AG08395 (cell line): Measurements from ENCODE around the gene NBPF3.
A peak's percentile ranks its signal among the peaks of the same experiment; 100 is the strongest.
"Not testable (repeated sequence)": the region's sequence is repeated elsewhere in the genome, so short reads cannot be mapped to it uniquely, and the experiment has no call there.

Experiments used
- DNase-seq: peaks from one replicate; pipeline ENCODE4 v3.0.0; 2012; ENCODE audit warnings: mixed read lengths, low spot score

Gene NBPF3, protein sequence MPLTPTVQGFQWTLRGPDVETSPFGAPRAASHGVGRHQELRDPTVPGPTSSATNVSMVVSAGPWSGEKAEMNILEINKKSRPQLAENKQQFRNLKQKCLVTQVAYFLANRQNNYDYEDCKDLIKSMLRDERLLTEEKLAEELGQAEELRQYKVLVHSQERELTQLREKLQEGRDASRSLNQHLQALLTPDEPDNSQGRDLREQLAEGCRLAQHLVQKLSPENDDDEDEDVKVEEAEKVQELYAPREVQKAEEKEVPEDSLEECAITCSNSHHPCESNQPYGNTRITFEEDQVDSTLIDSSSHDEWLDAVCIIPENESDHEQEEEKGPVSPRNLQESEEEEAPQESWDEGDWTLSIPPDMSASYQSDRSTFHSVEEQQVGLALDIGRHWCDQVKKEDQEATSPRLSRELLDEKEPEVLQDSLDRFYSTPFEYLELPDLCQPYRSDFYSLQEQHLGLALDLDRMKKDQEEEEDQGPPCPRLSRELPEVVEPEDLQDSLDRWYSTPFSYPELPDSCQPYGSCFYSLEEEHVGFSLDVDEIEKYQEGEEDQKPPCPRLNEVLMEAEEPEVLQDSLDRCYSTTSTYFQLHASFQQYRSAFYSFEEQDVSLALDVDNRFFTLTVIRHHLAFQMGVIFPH

DNA sequence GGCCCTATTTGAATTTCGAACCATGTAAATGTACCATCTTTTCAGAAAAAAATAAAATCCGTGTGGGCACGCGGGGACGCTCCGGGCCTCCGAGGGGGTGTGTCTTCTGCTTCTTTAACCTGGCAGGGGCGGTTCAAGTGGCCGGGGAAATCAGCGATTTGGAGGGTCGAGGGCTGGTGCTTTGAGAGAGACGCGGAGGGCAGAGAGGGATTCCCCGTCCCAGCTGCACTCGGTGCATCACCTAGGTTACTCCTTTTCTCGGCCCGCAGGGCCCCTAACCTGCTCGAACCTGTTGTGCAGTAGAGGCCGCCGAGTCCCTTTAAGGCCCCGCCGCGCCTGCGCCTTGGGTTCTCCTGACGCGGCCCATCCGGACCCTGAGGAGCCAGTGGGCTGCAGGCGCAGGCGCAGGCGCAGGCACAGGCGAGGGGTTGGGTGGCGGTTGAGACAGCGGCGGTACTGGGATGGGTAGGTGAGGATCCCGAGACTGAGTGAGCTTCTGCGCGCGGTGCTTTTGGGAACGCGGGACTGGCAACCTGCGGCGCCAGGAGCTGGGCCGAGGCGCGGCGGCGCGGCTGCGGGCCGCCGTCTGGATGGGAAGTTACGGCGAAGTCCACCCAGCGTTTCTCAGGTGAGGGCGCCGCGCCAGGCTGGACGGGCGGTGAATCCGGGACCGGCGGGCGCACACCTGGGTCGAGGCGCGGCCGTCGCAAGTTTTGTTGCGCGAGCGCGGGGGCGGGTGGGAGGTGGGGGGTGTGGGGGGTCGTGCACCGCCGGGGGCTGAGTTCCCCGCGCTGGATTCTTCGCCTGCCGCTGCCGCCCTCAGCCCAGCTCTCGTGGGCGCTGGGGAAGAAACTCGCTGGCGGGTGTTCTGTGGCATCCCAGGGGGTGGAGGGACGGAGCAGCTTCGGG, at the start of gene NBPF3:
Gene NBPF3, plus strand, starts transcription at position 417 of the 909 bp plus-strand sequence. CDS start 4,950 bp downstream, outside the sequence.
- DNase-seq: peak; percentile 91

DNA sequence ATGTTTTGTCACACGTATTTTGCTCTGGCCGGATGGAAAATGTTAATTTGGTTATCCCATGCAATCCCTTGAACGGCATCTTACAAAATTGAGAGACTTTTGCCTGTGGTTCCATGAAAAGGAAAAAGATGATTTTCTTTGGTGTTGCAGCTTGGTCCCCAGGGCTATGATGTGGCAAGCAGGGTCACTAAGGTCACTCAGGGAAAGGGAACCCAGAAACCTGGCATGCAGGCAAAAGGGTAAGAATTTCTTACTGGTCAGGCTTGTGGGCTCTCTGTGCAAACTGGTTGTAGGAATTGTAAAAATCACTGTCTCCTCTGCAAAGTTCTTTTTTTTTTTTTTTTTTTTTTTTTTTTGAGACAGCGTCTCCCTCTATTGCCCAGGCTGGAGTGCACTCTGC, 48.4 kb upstream of the NBPF3 start:
- DNase-seq: no peak

DNA sequence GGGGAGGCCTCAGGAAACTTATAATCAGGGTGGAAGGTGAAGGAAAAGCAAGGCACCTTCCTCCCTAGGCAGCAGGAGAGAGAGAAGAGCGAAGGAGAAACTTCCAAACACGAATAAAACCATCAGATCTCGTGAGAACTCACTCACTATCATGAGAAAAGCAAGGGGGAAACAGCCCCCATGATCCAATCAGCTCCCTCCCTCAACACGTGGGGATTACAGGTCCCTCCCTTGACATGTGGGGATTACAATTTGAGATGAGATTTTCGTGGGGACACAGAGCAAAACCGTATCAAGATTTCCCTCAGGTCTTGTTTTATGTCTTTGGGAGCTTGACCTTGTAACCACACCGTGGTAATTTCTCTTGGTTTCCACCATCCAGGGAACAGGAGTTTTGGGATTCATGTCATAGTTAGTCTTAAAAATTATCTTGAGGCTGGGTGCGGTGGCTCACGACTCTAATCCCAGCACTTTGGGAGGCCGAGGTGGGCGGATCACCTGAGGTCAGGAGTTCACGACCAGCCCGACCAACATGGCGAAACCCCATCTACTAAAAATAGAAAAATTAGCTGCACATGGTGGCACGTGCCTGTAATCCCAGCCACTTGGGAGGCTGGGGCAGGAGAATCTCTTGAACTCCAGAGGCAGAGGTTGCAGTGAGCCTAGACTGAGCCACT, 47.2 kb upstream of the NBPF3 start:
- no peak for DNase-seq

DNA sequence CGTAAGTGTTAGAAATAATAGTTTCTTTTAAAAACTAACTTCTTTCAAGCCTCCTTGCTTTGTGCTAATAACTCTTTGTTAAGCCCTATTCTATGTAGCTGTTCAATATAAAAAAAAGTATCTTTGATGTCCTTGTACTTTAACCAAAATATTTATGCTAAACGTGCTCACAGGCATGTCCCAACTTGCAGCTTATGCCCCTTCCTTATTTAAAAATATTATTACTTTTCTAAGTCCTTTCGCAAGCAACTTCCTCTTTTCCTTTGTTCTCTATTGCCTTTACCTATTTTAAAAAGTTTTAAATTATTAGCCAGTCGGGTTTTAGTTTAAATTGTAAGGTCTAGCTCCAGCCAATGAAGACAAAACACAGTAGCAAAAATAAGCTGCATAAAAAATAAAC, 43.4 kb upstream of the NBPF3 start:
- no peak for DNase-seq

DNA sequence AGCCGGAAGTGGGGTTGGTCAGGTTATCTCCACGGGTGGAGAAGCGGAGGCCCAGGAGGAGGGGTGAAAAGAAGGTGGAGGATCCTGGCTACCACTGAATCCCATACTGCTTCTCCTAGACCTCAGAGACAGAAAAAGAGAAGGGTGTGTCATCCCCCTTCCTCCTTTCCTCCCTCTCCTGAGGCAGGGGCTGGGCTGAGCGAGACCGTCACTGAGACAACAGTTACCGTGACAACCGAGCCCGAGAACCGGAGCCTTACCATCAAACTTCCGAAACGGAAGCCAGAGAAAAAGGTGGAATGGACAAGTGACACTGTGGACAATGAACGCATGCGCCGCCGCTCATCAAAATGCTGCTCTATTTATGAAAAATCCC, 42.1 kb upstream of the NBPF3 start:
- DNase-seq: no peak

DNA sequence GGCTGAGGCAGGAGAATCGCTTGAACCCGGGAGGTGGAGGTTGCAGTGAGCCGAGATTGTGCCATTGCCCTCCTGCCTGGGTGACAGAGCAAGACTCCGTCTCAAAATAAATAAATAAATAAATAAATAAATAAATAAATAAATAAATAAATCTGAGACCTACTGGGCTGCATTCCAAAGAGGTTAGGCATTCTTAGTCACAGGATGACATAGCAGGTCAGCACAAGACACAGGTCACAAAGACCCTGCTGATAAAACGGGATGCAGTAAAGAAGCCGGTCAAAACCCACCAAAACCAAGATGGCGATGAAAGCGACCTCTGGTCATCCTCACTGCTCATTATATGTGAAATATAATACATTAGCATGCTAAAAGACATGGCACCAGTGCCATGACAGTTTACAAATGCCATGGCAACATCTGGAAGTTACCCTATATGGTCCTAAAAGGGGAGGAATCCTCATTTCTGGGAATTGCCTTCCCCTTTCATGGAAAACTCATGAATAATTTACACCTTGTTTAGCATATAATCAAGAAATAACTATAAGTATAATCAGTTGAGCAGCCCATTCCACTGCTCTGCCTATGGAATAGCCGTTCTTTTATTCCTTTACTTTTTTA, 38.1 kb upstream of the NBPF3 start:
- not testable (repeated sequence) for DNase-seq

DNA sequence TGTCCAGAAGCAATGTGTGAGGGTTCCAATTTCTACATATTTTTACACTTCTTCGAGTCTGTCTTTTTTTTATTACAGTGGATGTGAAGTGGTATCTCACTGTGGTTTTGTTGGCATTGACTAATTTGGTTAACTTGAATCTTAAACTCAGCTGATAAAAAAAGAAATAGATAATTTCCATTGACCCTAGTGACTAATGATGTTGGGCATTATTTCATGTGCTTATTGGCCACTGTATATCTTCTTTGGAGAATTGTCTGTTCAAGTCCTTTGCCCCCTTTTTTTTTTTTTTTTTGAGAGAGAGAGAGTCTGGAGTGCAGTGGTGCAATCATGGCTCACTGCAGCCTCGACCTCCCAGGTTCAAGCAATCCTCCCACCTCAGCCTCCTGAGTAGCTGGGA, 33.3 kb upstream of the NBPF3 start:
- DNase-seq: no peak

DNA sequence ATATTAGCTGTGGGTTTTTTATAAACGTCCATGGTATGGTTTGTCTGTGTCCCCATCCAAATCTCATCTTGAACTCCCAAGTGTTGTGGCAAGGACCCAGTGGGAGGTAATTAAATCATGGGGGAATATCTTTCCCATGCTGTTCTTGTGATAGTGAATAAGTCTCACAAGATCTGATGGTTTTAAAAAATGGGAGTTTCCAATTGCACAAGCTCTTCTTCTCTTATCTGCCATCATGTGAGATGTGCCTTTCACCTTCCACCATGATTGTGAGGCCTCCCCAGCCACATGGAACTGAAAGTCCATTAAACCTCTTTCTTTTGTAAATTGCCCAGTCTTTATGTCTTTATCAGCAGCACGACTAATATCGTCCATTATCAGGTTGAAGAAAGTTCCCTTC, 30.0 kb upstream of the NBPF3 start:
- DNase-seq: not testable (repeated sequence)

DNA sequence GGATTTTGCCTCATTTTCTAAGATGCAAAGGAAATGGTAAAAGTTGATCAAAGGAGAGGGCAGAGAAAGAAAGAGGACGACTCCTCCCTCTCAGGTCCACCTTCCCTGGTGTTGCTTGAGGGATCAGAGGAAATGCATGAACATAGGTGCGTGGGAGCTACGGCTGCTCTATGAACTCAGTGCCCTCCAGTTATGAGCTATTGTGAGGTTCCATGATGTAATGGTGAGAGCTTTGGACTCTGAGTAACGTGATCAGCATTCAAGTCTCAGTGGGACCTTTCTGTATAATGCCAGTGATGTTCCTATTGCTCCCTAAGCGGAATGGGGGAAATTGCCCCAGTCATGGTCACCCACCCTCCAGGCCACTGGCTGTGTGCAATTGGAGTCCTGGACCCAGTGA, 25.9 kb upstream of the NBPF3 start:
- DNase-seq: no peak

DNA sequence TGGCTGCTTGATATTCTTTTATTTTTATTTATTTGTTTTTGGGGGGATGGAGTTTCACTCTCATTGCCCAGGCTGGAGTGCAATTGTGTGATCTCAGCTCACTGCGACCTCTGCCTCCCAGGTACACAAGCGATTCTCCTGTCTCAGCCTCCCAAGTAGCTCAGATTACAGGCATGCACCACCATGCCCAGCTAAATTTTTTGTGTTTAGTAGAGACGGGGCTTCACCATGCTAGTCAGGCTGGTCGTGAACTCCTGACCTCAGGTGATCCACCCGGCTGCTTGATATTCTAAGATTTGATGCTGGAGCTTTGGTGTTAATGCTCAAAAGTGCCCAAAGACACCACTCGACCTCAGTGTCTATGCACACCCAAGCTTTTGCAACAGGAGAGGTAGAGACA, 19.6 kb upstream of the NBPF3 start:
- not testable (repeated sequence) for DNase-seq

DNA sequence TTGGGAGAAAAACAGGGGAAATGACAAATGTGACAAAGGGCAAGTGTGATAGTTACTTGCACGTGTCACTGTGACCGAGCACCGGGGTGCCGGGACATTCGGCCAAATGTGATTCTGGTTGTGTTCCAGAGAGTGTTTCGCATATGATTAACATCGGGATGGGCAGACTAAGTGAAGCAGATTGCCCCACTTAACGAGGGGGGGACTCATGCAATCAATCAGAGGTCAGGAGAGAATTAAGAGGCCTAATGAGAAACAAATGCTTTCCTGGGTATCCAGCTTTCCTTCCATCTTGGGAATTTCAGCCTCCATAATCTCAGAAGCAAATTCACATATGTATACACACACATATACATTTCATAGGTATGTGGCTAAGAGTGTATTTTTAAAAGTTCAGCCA, 18.6 kb upstream of the NBPF3 start:
- DNase-seq: not testable (repeated sequence)

DNA sequence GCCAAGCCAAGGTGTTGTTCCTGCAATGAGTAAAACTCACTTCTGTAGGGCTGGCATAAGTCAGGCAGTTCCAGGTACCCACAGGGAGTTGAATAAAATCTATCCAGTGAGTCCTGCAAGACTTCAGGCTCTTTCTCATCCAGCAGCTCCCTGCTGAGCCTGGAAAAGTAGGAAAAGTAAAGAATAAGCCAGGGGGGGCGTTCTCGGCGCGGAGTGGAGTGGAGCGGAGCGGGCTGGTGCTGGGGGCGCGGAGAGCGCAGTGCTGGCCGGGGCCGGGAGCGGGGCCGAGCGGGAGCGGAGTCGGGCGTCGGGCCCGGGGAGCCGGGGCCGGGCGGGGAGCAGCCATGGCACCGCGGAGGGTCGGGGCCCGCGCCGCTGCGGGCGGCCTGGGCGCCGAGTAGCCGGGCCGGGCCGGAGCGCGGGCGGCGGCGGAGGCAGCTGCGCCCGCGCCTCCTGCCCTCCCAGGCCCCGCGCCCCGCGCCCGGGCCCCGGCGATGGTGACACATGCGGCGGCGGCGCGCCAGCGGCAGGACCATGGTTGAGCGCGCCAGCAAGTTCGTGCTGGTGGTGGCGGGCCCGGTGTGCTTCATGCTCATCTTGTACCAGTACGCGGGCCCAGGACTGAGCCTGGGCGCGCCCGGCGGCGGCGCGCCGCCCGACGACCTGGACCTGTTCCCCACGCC, 12.0 kb upstream of the NBPF3 start:
- not testable (repeated sequence) for DNase-seq

DNA sequence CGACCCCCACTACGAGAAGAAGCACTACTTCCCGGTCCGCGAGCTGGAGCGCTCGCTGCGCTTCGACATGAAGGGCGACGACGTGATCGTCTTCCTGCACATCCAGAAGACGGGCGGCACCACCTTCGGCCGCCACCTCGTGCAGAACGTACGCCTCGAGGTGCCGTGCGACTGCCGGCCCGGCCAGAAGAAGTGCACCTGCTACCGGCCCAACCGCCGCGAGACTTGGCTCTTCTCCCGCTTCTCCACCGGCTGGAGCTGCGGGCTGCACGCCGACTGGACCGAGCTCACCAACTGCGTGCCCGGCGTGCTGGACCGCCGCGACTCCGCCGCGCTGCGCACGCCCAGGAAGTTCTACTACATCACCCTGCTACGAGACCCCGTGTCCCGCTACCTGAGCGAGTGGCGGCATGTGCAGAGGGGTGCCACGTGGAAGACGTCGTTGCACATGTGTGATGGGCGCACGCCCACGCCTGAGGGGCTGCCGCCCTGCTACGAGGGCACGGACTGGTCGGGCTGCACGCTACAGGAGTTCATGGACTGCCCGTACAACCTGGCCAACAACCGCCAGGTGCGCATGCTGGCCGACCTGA, 11.4 kb upstream of the NBPF3 start:
- DNase-seq: not testable (repeated sequence)

DNA sequence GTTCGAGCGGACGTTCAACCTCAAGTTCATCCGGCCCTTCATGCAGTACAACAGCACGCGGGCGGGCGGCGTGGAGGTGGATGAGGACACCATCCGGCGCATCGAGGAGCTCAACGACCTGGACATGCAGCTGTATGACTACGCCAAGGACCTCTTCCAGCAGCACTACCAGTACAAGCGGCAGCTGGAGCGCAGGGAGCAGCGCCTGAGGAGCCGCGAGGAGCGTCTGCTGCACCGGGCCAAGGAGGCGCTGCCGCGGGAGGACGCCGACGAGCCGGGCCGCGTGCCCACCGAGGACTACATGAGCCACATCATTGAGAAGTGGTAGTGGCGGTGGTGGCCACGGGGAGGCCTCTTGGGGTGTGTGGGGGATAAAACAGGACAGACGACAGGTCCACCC, 10.7 kb upstream of the NBPF3 start:
- DNase-seq: not testable (repeated sequence)

DNA sequence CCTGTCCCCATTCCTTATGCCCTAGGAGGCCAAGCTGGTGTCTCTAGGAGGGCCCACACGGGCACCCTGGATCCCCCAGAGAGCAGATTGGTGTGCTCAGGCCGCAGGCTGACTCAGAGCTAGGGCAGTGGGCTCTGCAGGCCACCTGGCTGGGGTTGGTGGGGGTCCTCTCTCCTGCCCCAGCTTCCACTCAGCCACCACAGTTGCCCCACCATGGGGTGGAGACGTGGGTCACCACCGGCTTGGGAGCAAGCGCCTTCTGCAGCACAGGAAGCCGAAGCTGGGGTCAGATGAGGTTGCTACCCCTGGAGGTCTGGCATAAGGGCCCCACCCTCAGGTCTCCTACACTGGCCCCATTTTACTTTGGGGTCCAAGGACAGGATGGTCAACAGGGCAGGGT, 9.1 kb upstream of the NBPF3 start:
- not testable (repeated sequence) for DNase-seq

DNA sequence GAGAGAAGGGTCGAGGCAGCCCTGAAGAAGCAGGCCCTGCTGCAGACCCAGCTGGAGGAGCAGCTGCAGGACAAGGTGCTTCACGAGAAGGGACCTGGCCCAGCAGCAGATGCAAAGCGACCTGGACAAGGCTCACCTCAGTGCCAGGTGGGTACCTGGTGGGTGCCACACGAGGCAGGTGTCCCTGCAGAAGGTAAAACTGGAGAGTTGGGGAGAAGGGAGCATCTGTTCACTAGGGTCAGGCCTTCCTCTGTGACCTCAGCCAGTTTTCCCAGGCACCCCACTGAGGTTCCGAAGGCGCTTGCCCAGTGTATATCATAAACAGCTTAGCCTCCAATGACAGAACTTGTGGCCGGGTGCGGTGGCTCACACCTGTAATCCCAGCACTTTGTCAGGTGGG, 5.5 kb upstream of the NBPF3 start:
- no peak for DNase-seq

DNA sequence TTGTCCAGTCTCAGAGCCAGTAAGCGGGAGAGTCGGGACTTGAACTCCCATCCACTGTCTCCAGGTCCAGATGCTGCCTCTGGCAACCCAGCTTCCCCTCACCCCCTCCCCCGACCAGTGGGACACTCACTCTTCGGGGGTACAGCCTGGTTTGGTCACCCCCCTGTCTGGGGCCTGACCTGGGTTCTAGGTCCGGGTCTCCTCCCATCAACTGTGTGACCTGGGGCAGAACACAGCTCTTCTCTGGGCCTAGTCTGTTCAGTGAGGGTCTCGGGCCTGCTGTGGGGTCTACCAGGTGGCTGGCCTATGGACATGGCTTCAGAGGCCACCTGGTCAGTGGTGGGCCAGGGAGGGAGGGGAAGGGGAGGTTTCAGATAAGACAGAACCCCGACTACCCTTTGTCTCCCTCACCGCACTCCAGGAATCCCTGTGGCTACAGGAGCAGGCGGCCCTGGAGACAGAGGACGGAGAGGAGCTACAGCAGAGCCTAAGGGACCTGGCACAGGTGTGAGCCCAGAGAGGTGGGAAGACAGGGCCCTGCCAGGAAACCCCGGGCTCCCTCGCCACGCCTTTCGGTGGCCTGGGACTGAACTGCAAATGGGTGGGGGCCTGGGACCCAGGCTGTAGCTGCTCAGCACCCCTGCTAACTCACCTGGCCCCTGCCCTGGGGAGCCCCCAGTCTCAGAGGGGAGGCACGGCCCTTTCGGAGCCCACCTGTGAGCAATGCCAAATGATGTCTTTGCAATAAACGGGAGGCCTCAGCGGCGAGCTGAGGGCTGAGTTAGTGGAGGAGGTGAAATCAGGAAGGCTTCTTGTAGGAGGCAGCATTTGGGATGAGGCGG, 4.1 kb upstream of the NBPF3 start:
- no peak for DNase-seq

DNA sequence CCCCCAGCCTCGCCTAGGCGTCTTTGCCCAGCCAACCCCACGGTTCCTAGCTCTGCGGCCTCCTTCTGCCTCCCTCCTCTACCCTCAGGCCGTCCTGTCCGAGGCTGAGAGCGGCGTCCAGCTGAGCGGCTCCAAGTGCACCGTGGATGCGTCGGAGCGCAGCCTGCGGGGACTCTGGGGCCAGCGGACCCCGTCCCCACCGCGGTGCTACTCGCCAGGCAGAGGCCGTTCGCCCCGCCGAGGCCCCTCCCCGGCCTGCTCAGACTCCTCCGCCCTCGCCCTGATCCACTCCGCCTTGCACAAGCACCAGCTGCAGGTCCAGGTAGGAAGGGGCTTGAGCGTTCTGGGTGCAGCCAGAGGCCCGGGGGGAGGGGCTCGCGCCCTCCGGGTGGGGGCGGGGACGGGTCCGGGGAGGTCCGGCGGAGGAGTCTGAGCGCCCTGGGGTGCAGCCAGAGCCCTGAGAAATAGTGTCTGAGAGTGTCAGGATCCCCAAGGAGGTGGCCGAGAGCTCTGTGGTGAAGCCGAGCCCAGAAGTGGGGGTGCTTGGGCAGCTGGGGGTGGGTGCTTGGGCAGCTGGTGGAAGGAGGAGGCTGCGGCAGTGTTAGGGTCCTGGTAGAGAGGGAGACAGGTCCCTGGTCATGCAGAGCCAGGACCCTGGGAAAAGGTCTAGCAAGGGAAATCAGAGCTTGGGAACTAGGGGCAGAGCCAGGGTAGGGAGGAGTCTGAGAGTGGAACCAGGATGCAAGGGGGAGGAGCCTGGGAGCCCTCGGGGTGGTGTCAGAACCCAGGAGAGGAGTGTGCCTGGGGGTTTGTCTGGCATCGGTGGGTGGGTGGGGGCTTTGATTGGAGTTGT, 3.2 kb upstream of the NBPF3 start:
- no peak for DNase-seq

DNA sequence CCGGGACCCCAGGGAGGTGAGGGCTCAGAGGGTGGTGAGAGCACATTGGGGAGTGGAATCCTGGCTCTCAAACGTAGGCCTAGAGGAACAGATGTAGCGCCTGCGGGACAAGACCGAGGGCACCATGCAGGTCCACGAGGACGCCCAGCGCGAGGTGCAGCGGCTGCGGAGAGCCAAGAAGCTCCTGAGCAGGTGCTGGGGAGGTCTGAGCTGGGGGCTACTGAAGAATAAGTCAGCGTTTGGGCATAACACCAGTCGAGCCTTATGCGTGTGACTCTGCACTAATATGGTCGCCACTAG, 2.6 kb upstream of the NBPF3 start:
- no peak for DNase-seq
